C4-2B (cell line): ENCODE measurements around the gene KLHL13.
"Not testable (repeated sequence)": the region's sequence is repeated elsewhere in the genome, so short reads cannot be mapped to it uniquely, and the experiment has no call there.

Experiments used
- H3K27ac ChIP-seq: fragments of 450-650 bp; 2 replicates; pipeline ENCODE4 v1.5.1; 2017
- ZFX ChIP-seq: fragments of 450-650 bp; IDR thresholded peaks from 2 replicates; pipeline ENCODE4 v1.6.1; 2017
- TF ChIP-seq, protein P1 (sequence below): fragments of 450-650 bp; conservative IDR thresholded peaks from 2 replicates; pipeline ENCODE4 v1.5.1; 2017; ENCODE audit warnings: mild to moderate bottlenecking

KLHL13 gene

DNA sequence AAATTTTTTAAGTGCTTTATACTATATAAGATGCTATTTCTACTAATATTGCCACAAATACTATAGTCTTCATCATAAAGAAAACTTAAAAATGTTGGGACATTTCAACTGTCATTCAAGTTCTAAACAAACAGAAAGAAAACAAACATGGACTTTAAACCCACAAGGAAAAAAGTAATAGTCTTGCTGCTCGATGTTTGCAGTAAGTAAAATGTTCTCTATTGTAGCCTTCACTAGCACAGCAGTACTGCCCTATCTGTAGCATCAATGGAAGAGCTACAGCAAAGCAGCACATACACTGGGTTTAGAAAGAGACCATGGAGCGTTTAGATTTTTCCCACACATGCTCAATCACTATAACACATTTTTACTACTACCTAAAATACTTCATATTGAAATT, 146.8 kb downstream of the KLHL13 start:
- TF ChIP-seq, protein P1, sequence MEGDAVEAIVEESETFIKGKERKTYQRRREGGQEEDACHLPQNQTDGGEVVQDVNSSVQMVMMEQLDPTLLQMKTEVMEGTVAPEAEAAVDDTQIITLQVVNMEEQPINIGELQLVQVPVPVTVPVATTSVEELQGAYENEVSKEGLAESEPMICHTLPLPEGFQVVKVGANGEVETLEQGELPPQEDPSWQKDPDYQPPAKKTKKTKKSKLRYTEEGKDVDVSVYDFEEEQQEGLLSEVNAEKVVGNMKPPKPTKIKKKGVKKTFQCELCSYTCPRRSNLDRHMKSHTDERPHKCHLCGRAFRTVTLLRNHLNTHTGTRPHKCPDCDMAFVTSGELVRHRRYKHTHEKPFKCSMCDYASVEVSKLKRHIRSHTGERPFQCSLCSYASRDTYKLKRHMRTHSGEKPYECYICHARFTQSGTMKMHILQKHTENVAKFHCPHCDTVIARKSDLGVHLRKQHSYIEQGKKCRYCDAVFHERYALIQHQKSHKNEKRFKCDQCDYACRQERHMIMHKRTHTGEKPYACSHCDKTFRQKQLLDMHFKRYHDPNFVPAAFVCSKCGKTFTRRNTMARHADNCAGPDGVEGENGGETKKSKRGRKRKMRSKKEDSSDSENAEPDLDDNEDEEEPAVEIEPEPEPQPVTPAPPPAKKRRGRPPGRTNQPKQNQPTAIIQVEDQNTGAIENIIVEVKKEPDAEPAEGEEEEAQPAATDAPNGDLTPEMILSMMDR: no peak
- no peak for TF ChIP-seq ZFX

DNA sequence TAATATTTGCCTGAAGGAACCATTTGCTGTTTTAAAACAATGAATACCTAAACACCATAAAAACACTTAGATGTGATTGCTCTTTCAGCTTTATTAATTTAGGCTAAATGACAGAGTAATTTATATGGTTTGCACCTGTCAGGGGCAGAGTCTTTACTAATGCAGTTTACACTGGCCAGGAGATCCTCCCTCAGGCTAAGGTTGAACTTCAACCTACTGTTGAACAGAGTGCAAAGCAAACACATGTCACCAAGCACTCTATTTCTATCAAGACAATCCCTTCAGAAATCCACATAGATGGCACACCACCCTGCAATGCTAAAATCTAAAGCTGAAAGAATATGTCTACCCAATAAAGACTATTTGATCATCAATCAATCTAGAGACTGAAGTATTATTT, 147.3 kb downstream of the KLHL13 start:
- TF ChIP-seq, protein P1: no peak
- no peak for TF ChIP-seq ZFX
- H3K27ac ChIP-seq: no peak overlapping the region

More for the DNA sequence above, 146.8 kb downstream of the KLHL13 start:
- no peak overlapping the region for H3K27ac ChIP-seq

DNA sequence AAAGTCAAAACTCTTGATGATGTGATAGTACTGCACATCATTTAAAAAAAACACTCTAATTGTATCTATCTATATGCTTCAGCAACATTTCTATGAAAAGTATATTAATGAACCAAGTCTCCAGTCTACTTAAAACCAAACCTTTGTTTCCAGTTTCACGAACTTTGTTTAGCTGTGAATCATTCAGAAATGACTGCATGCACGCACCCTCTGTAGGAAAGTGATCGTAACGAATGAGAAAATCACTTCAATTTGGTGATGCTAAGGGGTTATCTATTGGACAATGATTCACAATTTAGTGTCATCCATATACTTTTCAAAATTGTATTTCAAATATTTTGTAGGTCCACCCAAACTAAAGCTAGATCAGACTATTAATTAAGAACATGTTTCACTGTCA, 157.6 kb downstream of the KLHL13 start:
- TF ChIP-seq, protein P1: no peak
- TF ChIP-seq ZFX: no peak
- no peak overlapping the region for H3K27ac ChIP-seq

DNA sequence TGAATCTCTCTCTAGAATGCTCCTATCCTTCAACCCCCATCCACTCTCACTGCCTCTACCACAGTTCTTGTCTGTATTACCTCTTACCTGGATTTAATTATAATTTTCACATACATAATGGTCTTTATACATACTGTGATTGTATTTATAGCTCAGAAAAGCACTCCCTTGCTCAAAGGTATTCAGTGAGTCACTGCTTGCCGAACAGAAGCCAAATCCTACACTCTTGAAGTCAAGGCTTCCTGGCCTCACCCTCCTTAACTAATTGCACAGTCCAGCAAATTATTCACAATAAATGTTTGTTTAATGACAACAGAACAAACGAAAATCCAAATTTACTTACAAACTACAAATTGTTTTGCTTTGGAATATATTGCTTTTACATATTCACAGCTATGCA, 159.5 kb downstream of the KLHL13 start:
- TF ChIP-seq, protein P1: no peak
- TF ChIP-seq ZFX: no peak
- no peak overlapping the region for H3K27ac ChIP-seq

DNA sequence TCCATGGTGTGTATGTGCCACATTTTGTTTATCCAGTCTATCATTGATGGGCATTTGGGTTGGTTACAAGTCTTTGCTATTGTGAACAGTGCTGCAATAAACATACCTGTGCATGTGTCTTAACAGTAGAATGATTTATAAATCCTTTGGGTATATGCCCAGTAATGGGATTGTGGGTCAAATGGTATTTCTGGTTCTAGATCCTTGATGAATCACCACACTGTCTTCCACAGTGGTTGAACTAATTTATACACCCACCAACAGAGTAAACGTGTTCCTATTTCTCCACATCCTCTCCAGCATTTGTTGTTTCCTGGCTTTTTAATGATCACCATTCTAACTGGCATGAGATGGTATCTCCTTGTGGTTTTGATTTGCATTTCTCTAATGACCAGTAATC, 177.3 kb downstream of the KLHL13 start:
- not testable (repeated sequence) for H3K27ac ChIP-seq

DNA sequence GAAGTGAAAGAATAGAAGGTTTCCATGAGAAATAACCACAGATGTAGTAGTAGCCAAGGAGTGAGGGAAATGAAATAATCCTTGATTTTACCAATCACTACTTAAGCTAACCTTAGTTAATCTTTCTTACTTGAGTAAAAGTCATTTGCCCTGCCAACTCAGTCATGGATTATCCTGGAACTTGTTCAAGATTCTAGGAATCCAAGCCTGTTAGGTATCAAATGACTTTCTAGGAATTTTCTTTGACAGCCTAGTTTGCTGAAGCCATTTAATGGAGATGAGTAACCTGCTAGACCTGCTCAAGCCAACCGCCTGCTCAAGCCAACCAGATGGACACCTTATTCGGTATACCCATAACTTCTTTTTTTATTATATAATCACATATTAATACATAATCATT, 180.5 kb downstream of the KLHL13 start:
- H3K27ac ChIP-seq: no peak overlapping the region
- no peak for TF ChIP-seq ZFX
- TF ChIP-seq, protein P1: no peak

DNA sequence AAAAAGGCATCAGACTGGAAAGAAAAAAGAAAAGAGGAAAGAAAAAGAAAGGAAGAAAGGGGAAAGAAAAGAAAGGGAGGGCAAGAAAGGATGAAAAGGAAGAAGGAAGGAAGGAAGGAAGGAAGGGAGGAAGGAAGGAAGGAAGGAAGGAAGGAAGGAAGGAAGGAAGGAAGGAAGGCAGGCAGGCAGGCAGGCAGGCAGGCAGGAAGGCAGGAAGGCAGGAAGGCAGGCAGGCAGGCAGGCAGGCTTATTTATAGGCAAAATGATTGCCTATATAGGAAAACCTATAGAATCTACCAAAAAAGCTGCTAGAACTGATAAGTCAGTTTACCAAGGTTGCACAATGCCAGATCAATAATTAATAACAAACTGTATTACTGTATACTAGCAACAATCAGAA, 186.5 kb downstream of the KLHL13 start:
- not testable (repeated sequence) for H3K27ac ChIP-seq

DNA sequence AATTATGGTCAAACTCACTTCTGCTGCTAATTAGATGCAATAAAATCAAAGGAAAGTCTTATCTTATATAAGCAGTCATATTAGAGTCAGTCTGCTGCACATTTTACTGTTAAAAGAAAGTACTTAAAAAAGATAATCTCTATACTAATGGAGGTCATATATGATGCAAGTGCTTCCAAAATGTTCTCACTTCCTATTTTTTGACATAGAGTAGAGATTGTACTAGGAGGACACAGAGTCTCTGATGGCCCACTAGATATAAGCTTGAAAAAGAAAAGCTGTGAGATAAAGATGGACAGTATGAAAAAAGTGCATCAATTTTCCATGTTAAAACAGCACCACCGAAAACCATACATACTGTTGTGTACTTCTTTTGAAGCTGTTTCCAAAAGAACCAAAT, 196.9 kb downstream of the KLHL13 start:
- no peak for TF ChIP-seq ZFX
- TF ChIP-seq, protein P1: no peak

DNA sequence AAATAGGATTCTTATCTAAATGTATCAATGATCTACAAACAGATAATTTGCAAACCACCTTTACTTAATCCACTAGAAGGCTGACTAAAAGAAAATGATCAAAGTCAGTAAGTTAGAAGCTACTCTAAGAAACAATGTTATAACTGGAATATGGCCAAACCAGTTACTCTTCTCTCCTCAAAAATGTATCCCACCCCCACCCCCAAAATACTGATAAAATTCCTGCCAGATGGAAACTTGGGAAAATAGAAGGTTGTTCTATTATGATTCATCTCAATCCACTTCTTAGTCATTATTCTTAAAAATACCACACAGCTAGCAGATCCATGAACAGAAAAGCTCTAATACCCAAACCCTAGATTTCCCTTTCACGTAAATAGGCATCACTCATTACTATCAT, 206.4 kb downstream of the KLHL13 start:
- H3K27ac ChIP-seq: no peak overlapping the region
- TF ChIP-seq, protein P1: no peak
- no peak for TF ChIP-seq ZFX

More for the DNA sequence above, 196.9 kb downstream of the KLHL13 start:
- no peak overlapping the region for H3K27ac ChIP-seq
